ENCODE results near the gene TRAK1.

Gene TRAK1

DNA sequence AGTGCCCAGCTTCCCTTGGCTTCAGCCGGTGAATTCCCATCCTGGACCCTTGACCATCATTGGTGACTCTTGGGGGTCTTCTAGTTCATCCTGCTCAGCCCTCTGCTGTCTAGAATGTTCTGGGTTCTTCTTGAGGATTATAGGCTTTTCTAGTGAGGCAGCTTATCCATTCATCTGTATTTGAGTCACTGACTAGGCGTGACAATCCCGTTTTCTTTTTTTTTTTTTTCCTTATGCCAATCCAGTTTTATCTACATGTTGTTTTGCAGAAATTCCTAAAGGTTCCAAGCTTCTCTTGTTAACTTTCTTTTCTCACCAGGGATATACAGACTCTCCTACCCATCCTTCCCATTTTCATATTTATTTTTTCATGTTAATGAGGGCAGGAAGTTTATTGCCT is 6.6 kb upstream of the TRAK1 start:
- no peak for DNase-seq (ENCODE audit: extremely low spot score)
- CTCF ChIA-PET: interaction anchor here (1.0 to 8.5 kb wide), 4 partner anchors 9 to 16 kb away, joined by 3 to 42 read pairs (median 6); no protein-coding TSS in a partner anchor
- POLR2A ChIA-PET: interaction anchor here (1.0 kb wide), 1 partner anchor 17 kb away, joined by 3 read pairs; no protein-coding TSS in a partner anchor
- TF ChIP-seq, protein P1, sequence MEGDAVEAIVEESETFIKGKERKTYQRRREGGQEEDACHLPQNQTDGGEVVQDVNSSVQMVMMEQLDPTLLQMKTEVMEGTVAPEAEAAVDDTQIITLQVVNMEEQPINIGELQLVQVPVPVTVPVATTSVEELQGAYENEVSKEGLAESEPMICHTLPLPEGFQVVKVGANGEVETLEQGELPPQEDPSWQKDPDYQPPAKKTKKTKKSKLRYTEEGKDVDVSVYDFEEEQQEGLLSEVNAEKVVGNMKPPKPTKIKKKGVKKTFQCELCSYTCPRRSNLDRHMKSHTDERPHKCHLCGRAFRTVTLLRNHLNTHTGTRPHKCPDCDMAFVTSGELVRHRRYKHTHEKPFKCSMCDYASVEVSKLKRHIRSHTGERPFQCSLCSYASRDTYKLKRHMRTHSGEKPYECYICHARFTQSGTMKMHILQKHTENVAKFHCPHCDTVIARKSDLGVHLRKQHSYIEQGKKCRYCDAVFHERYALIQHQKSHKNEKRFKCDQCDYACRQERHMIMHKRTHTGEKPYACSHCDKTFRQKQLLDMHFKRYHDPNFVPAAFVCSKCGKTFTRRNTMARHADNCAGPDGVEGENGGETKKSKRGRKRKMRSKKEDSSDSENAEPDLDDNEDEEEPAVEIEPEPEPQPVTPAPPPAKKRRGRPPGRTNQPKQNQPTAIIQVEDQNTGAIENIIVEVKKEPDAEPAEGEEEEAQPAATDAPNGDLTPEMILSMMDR (IDR thresholded peaks at IDR 0.05; ENCODE audit: control extremely low read depth, extremely low read depth, low read depth, missing control alignments): no peak

DNA sequence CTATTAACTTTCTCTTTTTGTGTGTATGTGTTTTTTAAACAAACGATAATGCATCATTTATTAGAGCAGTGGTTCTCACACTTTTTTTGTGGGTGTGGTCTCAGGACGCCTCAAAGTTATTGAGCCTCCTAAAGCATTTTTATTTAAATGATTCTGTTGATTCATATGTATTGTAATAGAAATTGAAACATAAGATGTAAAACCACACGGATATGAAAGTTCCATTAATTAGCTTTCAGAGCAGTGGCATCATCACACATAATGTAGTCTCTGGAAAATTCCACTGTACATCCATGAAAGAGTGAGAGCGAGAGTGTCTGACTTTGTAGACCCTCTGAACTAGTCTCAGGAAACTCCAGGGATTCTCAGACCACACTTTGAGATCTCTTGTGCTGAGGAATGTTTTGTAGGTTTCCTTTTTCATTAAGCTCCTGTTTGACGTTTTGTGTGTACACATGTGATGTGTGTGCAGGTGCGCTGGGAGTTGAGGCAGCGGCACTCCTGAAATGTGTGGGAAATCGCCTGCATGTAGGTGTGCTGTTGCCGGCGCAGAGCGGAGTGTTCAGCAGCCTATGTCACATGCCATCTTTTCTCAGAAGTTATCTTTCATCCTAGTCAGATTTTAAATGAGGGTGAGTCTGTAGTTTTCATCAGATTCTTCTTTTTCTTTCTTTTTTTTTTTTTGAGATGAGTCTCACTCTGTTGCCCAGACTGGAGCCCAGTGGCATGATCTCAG is 5.3 kb upstream of the TRAK1 start:
- ChIA-PET POLR2A (no interaction called here), CTCF (interaction anchor here (1.4 to 8.5 kb wide), 3 partner anchors 8 to 14 kb away, joined by 3 to 42 read pairs (median 8); no protein-coding TSS in a partner anchor)
- TF ChIP-seq, protein P1 (IDR thresholded peaks at IDR 0.05; ENCODE audit: control extremely low read depth, extremely low read depth, low read depth, missing control alignments): no peak
- DNase-seq (ENCODE audit: extremely low spot score): no peak

DNA sequence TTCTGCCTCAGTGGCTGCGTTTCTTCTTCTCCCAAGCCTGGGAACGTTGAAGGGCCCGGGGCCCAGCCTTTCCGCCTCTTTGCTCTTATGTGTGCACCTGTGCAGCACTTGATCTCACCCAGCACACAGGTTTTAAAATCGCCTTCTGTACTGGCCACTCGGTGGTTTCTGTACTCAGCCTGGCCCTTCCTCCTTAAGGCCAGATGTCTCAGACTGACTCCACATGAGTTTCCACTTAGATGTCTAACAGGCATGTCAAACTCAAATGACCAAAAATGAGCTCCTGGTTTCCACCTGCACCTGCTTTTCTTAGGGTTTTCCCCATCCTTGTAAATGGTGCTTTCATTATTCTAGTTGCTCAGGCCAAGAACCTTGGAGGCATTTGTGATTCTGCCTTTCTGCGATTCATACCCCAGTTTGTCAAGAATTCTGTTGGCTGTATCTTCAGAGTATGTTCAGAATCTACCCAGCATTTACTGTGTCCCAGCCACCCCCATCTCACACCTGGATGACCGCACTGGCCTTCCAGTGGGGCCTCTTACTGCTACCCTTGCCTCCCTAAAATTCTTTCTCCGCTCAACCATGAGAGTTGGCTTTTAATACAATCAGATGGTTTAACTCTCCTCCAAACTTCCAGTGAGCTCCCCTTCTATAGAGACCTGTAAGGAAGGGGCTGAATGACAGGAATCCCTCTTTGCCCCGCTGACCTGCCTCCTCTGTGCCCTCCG is 2.2 kb upstream of the TRAK1 start:
- DNase-seq (ENCODE audit: extremely low spot score): peak; percentile 62
- CTCF ChIA-PET: interaction anchor here (1.0 to 2.7 kb wide), 6 partner anchors 10 to 102 kb away, joined by 3 to 30 read pairs (median 4); no protein-coding TSS in a partner anchor
- POLR2A ChIA-PET: no interaction called here
- TF ChIP-seq, protein P1 (IDR thresholded peaks at IDR 0.05; ENCODE audit: control extremely low read depth, extremely low read depth, low read depth, missing control alignments): no peak

DNA sequence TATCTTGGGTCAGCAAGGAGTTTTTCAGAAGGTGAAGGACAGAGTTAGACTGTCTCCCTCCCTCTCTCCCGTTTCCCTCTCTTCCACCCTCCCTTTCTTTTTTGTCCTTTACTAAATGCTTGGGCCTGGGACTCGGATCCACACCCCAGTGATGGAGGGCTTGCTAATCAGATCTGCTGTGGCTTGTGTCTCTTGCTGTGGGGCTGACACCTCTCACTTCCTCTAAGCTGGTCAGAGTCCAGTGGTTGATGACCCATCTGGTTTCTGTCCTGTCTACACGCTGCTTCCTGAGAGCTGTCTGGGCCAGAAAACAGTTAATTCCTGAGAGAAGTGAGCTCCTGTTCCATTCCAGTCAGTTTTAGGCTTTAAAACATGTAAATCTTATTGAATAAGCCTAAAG is 849 bp downstream of the TRAK1 start:
- TF ChIP-seq, protein P1 (IDR thresholded peaks at IDR 0.05; ENCODE audit: control extremely low read depth, extremely low read depth, low read depth, missing control alignments): no peak
- CTCF ChIA-PET: interaction anchor here (0.7 to 2.6 kb wide), 5 partner anchors 8 to 132 kb away, joined by 3 to 19 read pairs (median 4); no protein-coding TSS in a partner anchor
- POLR2A ChIA-PET: no interaction called here
- DNase-seq (ENCODE audit: extremely low spot score): peak; percentile 54

DNA sequence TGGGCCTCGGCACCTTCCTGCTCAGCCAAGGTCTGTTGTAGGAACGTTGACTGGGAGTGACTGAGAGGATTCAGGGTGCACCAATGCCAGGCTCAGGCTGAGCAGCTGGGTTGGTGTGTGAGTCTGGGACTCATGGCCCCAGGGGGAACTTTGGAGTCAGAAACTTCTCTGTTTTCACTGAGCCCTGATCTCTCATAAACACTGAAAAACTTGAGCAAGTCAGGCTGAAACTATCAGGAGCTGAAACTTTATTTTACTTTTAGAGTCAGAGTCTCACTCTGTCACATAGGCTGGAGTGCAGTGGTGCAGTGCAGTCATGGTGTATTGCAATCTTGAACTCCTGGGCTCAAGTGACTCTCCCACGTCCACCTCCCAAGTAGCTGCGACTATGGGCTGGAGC is 3.0 kb downstream of the TRAK1 start:
- TF ChIP-seq, protein P1 (IDR thresholded peaks at IDR 0.05; ENCODE audit: control extremely low read depth, extremely low read depth, low read depth, missing control alignments): no peak
- ChIA-PET POLR2A (interaction anchor here (0.6 to 0.7 kb wide), 2 partner anchors 81 to 135 kb away, joined by 4 to 7 read pairs; no protein-coding TSS in a partner anchor), CTCF (interaction anchor here (0.9 to 2.4 kb wide), 13 partner anchors 9 to 1514 kb away, joined by 3 to 8 read pairs (median 3); no protein-coding TSS in a partner anchor)
- DNase-seq (ENCODE audit: extremely low spot score): peak; percentile 52

DNA sequence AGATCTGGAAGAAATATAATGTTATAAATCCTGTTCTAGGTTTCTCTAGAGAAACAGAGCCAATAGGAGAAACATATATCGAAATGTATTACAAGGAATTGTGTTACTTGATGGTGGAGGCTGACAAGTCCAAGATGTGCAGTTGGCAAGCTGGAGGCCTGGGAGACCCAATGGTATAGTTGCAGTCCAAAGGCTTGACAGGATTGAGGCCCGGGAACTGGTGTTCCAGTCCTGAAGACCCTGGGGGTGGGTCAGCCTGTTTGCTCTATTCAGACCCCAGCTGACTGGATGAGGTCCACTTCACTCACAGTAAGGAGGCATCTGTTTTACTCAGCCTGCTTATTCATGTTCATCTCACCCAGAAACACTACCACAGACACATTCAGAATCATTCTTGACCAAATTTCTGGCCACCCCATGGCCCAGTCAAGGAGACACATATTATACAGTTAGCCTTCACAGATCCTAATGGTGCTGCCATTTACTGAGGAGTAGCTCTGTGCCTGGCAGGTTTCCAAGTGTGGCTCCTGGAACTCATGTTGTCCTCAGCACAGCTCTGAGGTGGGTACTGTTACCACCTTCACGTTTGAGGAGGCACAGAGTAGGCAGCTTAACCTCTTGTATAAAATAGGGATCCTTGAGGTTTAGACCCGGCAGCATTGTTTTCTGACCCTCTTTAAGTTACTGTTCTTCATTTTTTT is 3.7 kb downstream of the TRAK1 start:
- no peak for DNase-seq (ENCODE audit: extremely low spot score)
- ChIA-PET POLR2A (no interaction called here), CTCF (interaction anchor here (0.8 to 2.4 kb wide), 14 partner anchors 10 to 1514 kb away, joined by 3 to 8 read pairs (median 4); no protein-coding TSS in a partner anchor)
- TF ChIP-seq, protein P1 (IDR thresholded peaks at IDR 0.05; ENCODE audit: control extremely low read depth, extremely low read depth, low read depth, missing control alignments): no peak

Data from GM10248 (cell line).